ENCODE measurements around the gene NDUFS8.

The NDUFS8 gene

DNA sequence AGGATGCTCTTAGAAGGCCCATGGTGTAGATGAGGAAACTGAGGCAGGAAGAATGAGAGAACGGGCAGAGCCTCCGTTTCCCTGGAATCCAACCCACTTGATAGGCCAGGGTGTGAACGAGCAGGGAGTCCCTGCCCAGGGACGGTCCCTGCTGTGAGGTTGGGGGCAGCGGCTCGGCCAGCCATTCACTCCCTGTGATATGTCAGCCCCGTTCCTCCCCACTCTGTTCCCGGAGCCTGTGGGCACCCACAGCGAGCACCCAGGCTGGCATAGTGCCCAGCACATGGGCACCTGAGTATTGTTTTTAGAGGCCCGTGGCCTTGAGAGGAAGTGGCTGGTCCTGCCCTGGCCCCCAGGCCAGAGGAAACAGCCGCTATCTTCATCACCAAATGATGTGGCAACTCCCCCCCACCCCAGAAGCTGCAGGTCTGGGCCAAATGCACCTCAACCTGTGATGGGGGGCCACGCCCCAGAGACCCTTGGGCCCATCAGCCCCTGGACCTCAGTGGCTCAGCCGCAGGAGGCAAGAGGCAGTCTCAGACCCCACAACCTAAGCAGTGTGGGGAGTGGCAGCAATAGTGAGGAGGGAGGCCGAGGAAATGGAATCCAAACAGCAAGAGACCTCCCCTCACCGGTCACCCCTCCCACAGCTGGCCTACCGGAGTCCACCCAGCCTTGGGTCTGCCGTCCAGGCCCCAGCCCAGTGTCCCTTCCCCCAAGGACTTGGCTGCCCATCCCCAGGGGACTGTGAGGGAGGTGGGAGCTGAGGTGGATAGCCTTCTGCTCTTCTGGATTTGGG is 18.2 kb upstream of the NDUFS8 start:
- no peaks in the 10 kb centered on the region for H3K27me3 ChIP-seq (ENCODE audit: control insufficient read depth in 1 of 2, insufficient read depth in 2 of 2, low read length in 2 of 2)
- no peak overlapping the region for H3K27ac ChIP-seq (ENCODE audit: low read length)
- no peak overlapping the region for H3K9ac ChIP-seq (ENCODE audit: low read length in 2 of 2)
- H3K9me3 ChIP-seq (ENCODE audit: control insufficient read depth in 2 of 2, low read length in 2 of 2) = no peaks in the 10 kb centered on the region
- H3K4me1 ChIP-seq (ENCODE audit: control insufficient read depth, insufficient read depth, low read length) = peaks cover 36% of the 10 kb centered on the region
- no peaks in the 10 kb centered on the region for H3K36me3 ChIP-seq (ENCODE audit: control insufficient read depth in 2 of 2, insufficient read depth in 2 of 2, low read length in 2 of 2)
- H3K4me3 ChIP-seq (ENCODE audit: low read length in 2 of 2) = no peak overlapping the region

DNA sequence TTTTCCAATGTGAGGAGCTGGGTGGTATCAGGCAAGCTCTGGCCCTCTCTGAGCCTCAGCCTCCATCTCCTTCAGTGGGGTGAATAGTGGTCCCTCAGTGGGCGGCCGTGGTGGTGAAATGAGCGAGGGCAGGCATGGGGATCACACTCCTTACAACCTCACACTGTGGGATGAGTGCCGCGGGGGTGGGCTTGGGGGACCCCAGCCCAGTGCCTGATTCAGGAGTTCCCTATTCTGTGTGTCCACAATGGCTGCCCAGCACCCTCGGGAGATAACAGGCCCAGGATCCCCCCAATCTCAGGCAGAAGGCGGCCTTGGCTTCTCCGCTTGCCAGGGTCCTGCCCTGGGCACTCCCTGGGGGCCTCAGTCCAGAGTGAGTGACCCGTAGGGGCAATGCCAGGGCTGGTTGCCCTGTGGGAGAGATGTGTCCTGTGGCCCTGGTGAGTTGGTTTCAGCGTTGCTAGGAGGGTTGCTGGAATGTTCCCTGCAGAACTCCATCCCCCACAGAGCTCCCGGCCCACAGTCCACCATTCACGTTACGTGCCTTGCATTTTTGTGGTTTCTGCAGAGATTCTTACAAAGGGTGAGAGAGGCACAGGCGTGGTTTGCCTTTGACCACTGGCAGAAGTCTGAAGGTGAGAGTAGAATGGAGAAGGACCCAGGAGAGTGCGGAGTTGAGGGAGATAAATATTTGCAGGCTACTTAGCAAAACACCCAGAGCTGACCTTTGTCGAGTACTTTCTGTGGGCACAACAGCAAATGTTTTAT is 17.5 kb upstream of the NDUFS8 start:
- H3K4me3 ChIP-seq (ENCODE audit: low read length in 2 of 2) = no peak overlapping the region
- no peak overlapping the region for H3K27ac ChIP-seq (ENCODE audit: low read length)
- no peak overlapping the region for H3K9ac ChIP-seq (ENCODE audit: low read length in 2 of 2)
- H3K4me1 ChIP-seq (ENCODE audit: control insufficient read depth, insufficient read depth, low read length) = peaks cover 36% of the 10 kb centered on the region
- H3K36me3 ChIP-seq (ENCODE audit: control insufficient read depth in 2 of 2, insufficient read depth in 2 of 2, low read length in 2 of 2) = no peaks in the 10 kb centered on the region
- no peaks in the 10 kb centered on the region for H3K27me3 ChIP-seq (ENCODE audit: control insufficient read depth in 1 of 2, insufficient read depth in 2 of 2, low read length in 2 of 2)
- H3K9me3 ChIP-seq (ENCODE audit: control insufficient read depth in 2 of 2, low read length in 2 of 2) = no peaks in the 10 kb centered on the region

DNA sequence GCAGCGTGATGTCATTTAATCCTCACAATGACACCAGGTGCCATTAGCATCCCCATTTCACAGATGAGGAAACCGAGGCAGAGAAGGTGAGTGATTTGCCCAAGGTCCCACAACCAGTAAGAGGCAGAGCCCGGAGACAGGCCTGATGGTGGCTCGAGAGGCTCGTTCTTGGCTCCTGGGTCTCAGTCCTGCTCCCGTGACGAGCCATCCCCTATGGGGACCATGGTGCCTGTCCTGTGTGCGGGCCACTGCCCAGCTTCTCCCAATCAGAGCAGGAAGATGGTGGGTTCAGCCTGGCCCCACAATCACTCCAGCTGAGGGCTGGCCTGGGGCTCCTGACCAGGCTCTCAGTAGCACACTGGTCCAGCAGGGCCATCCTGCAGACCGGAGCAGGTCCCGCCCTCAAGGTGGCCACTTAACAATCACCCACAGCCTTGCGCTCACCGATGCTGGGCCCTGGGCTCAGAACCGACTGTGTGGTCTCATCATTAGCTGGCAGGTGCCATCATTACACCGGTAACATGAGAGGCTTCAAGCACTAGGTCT is 16.8 kb upstream of the NDUFS8 start:
- Histone ChIP-seq H3K4me1 (ENCODE audit: control insufficient read depth, insufficient read depth, low read length) (peaks cover 35% of the 10 kb centered on the region), H3K9ac (ENCODE audit: low read length in 2 of 2) (no peak overlapping the region), H3K27me3 (ENCODE audit: control insufficient read depth in 1 of 2, insufficient read depth in 2 of 2, low read length in 2 of 2) (no peaks in the 10 kb centered on the region), H3K4me3 (ENCODE audit: low read length in 2 of 2) (no peak overlapping the region), H3K36me3 (ENCODE audit: control insufficient read depth in 2 of 2, insufficient read depth in 2 of 2, low read length in 2 of 2) (no peaks in the 10 kb centered on the region), H3K27ac (ENCODE audit: low read length) (no peak overlapping the region), H3K9me3 (ENCODE audit: control insufficient read depth in 2 of 2, low read length in 2 of 2) (no peaks in the 10 kb centered on the region)

DNA sequence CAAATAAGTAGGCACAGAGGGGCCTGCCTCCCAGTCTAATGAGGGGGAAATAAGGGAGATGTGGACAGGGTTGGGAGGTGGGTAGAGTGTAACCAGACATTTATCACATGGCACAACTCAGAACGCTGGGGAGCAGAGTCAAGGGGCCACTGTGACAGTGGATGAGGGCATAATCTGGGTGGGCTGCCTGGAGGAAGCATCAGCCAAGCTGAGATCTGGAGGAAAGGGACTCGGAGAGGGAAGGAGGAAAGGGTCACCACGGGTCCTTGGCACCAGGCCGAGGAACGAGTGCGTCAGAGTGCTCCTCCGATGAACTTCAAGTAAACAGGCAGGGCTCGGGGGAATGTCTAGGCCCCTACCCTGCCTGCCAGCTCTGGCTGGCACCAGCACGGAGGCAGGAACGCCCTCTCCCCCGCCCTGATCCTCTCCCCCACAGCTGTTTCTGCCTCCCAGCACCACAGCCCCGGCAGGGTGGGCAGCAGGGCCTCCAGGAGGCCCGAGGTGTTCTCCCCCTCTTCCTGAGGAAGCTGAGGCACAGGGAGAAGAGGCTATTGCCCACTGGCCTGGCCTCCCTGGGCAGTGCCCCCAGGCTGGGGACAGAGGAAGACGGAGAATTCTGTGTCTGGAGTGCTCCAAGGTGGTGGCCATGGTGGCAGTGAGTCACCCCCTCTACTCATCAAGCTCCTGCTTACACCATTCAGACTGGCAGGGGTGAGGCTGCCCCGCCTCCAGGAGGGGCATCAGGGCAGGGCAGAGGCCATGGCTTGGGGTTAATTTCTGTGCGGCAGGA is 16.1 kb upstream of the NDUFS8 start:
- H3K27ac ChIP-seq (ENCODE audit: low read length) = no peak overlapping the region
- H3K4me3 ChIP-seq (ENCODE audit: low read length in 2 of 2) = no peak overlapping the region
- H3K4me1 ChIP-seq (ENCODE audit: control insufficient read depth, insufficient read depth, low read length) = peaks cover 31% of the 10 kb centered on the region
- H3K27me3 ChIP-seq (ENCODE audit: control insufficient read depth in 1 of 2, insufficient read depth in 2 of 2, low read length in 2 of 2) = no peaks in the 10 kb centered on the region
- H3K9me3 ChIP-seq (ENCODE audit: control insufficient read depth in 2 of 2, low read length in 2 of 2) = no peaks in the 10 kb centered on the region
- no peaks in the 10 kb centered on the region for H3K36me3 ChIP-seq (ENCODE audit: control insufficient read depth in 2 of 2, insufficient read depth in 2 of 2, low read length in 2 of 2)
- H3K9ac ChIP-seq (ENCODE audit: low read length in 2 of 2) = peak overlapping the region in 1 of 2 donors; percentile 36

DNA sequence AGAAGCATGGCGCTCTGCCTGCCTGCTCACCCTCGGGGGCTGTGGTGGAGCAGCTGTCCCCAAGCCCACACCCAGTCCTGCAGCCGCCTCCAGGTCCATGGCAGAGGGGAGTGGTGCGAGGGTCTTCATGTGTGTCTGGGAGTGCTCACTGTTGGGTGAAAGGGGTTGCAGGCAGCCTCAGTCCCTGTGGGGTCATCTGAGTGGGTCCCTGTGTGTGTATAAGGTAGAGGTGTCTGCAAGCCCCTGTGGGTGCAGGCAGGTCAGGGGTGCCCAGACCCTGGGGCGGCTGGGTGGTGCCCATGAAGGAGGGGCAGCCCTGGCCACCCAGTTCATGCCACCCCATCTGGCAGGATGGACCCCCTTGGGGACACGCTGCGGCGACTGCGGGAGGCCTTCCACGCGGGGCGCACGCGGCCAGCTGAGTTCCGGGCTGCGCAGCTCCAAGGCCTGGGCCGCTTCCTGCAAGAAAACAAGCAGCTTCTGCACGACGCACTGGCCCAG is 15.5 kb upstream of the NDUFS8 start:
- Histone ChIP-seq H3K4me3 (ENCODE audit: low read length in 2 of 2) (no peak overlapping the region), H3K27me3 (ENCODE audit: control insufficient read depth in 1 of 2, insufficient read depth in 2 of 2, low read length in 2 of 2) (no peaks in the 10 kb centered on the region), H3K9ac (ENCODE audit: low read length in 2 of 2) (no peak overlapping the region), H3K4me1 (ENCODE audit: control insufficient read depth, insufficient read depth, low read length) (peaks cover 28% of the 10 kb centered on the region), H3K9me3 (ENCODE audit: control insufficient read depth in 2 of 2, low read length in 2 of 2) (no peaks in the 10 kb centered on the region), H3K36me3 (ENCODE audit: control insufficient read depth in 2 of 2, insufficient read depth in 2 of 2, low read length in 2 of 2) (no peaks in the 10 kb centered on the region), H3K27ac (ENCODE audit: low read length) (no peak overlapping the region)

DNA sequence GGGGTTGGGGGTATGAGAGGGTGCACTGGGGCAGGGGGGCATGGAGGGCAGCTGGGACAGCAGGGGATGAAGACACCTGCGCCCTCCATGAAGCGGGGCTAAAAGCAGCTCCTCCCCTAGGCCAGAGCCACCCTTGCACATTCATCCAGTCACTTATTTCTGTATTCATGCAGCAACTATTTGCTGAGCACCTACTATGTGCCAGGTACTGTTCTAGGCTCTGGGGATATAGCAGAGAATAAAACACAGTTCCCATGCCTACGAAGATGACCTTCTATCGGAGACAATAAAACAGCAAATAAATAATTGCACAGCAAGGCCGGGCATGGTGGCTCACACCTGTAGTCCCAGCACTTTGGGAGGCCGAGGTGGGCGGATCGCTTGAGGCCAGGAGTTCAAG is 15.0 kb upstream of the NDUFS8 start:
- Histone ChIP-seq H3K4me3 (ENCODE audit: low read length in 2 of 2) (no peak overlapping the region), H3K9ac (ENCODE audit: low read length in 2 of 2) (no peak overlapping the region), H3K27me3 (ENCODE audit: control insufficient read depth in 1 of 2, insufficient read depth in 2 of 2, low read length in 2 of 2) (no peaks in the 10 kb centered on the region), H3K9me3 (ENCODE audit: control insufficient read depth in 2 of 2, low read length in 2 of 2) (no peaks in the 10 kb centered on the region), H3K27ac (ENCODE audit: low read length) (no peak overlapping the region), H3K4me1 (ENCODE audit: control insufficient read depth, insufficient read depth, low read length) (peaks cover 23% of the 10 kb centered on the region), H3K36me3 (ENCODE audit: control insufficient read depth in 2 of 2, insufficient read depth in 2 of 2, low read length in 2 of 2) (no peaks in the 10 kb centered on the region)

DNA sequence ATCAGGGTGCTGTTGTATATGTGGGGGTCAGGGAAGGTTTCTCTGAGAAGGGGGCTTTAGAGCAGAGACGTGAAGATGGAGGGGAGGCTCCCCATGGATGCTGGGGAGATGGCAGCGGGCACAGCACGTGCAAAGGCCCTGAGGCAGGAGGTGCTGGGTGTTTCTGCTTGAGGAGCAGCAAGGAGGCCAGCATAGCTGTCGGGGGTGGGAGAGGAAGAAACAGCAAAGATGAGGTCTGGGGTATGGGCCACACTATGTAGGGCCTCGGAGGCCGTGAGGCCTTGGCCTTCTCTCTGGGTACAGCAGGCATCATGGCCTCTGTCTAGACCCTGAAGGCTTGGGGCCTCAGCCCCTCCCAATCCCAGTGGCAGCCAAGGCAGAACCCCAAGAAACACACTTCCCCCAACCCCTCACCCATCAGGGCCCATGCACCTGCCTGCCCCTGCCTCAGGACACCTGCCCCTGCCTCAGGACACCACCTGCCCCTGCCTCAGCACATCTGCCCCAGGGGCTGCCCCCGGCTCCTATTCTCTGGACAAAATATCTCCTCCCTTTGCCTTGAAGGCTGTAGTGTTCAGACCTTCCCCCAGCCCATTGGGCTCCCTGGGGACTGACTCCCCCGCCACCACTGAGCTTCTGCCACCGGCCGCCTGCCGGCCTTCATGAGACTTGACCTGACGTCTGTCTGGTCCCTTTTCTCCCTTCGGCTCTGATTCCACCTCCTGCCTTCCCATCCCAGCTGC is 14.1 kb upstream of the NDUFS8 start:
- H3K4me1 ChIP-seq (ENCODE audit: control insufficient read depth, insufficient read depth, low read length) = peaks cover 16% of the 10 kb centered on the region
- H3K4me3 ChIP-seq (ENCODE audit: low read length in 2 of 2) = no peak overlapping the region
- H3K36me3 ChIP-seq (ENCODE audit: control insufficient read depth in 2 of 2, insufficient read depth in 2 of 2, low read length in 2 of 2) = no peaks in the 10 kb centered on the region
- H3K27ac ChIP-seq (ENCODE audit: low read length) = no peak overlapping the region
- H3K9ac ChIP-seq (ENCODE audit: low read length in 2 of 2) = no peak overlapping the region
- no peaks in the 10 kb centered on the region for H3K9me3 ChIP-seq (ENCODE audit: control insufficient read depth in 2 of 2, low read length in 2 of 2)
- H3K27me3 ChIP-seq (ENCODE audit: control insufficient read depth in 1 of 2, insufficient read depth in 2 of 2, low read length in 2 of 2) = no peaks in the 10 kb centered on the region

DNA sequence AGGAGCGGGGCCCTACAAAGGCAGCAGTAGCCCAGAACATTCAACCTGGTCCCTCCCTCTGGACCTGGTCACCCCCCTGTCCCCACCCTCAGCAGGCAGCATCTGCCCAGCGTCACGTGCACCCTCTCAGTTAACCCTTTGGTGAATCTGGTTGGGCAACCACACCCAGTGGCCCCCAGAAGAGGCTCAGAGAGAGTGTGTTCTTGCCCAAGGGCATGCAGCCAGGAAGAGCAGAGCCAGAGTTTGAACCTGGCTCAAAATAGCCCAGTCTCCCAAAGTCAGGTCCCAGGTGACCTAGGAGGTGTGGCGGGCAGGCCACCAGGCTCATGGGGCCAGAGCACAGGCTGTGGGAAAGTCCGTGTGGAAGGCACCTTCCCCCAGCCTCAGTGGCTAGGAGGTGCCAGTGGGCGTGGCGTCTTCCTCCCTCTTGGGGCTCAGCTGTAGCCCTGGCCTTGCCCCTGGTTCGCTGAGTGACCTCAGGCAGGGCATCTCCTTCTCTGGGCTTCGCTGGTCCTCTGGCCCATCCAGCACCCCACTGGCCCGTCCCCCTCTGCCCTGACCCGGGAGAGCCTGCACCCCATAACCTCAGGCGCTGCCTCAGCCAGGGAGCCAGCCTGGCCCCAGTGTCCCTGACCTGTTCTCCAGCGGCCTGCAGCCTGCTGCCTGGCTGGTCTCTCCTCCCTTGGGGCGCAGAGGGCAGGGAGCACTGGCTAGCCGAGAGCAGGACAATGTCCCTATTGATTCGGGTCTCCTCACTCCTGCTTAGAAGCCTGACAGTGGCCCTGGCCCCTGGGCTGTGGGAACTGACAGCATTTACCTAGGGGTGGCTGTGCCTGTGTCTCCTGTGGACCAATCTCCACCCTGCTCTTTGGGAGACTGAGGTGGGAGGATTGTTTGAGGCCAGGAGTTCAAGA is 13.3 kb upstream of the NDUFS8 start:
- Histone ChIP-seq H3K4me3 (ENCODE audit: low read length in 2 of 2) (no peak overlapping the region), H3K9me3 (ENCODE audit: control insufficient read depth in 2 of 2, low read length in 2 of 2) (no peaks in the 10 kb centered on the region), H3K9ac (ENCODE audit: low read length in 2 of 2) (no peak overlapping the region), H3K27ac (ENCODE audit: low read length) (no peak overlapping the region), H3K36me3 (ENCODE audit: control insufficient read depth in 2 of 2, insufficient read depth in 2 of 2, low read length in 2 of 2) (no peaks in the 10 kb centered on the region), H3K27me3 (ENCODE audit: control insufficient read depth in 1 of 2, insufficient read depth in 2 of 2, low read length in 2 of 2) (no peaks in the 10 kb centered on the region), H3K4me1 (ENCODE audit: control insufficient read depth, insufficient read depth, low read length) (peaks cover 14% of the 10 kb centered on the region)

DNA sequence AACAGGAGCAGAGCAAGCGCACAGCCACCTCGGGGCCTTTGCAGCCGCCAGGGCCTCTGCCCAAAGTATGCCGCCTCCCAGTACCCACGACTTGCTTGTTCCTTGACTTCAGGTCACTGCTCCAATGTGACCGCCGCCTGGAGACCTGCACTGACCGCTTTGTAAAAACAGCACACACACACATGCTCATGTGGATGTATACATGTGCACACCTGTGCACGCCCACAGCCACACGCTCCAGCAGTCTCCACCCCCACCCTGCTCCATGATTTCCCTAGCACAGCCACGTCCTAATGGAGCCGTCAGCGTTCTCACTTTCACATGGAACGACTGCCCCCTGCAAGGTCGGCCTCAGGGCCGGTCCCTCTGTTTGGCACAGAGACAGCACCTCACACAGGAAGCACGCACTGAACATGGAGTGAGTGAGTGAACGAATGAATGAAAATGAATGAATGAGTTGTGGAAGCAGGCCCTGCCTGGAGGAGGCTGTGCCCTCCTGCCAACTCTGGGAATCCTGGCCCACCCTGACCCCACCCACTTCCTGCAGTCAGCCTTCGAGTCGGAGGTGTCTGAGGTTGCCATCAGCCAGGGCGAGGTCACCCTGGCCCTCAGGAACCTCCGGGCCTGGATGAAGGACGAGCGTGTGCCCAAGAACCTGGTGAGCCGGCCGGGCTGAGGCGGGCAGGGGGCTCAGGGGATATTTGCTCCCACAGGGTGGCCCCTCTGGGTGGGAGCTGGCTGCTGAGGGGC is 12.3 kb upstream of the NDUFS8 start:
- Histone ChIP-seq H3K9ac (ENCODE audit: low read length in 2 of 2) (no peak overlapping the region), H3K4me1 (ENCODE audit: control insufficient read depth, insufficient read depth, low read length) (peaks cover 11% of the 10 kb centered on the region), H3K27ac (ENCODE audit: low read length) (no peak overlapping the region), H3K27me3 (ENCODE audit: control insufficient read depth in 1 of 2, insufficient read depth in 2 of 2, low read length in 2 of 2) (no peaks in the 10 kb centered on the region), H3K36me3 (ENCODE audit: control insufficient read depth in 2 of 2, insufficient read depth in 2 of 2, low read length in 2 of 2) (no peaks in the 10 kb centered on the region), H3K4me3 (ENCODE audit: low read length in 2 of 2) (no peak overlapping the region), H3K9me3 (ENCODE audit: control insufficient read depth in 2 of 2, low read length in 2 of 2) (no peaks in the 10 kb centered on the region)

All from stomach smooth muscle (tissue), 2 donors.